Measurements from ENCODE around the gene PRKCB.
A peak's percentile ranks its signal among the peaks of the same experiment; 100 is the strongest.

The PRKCB gene

DNA sequence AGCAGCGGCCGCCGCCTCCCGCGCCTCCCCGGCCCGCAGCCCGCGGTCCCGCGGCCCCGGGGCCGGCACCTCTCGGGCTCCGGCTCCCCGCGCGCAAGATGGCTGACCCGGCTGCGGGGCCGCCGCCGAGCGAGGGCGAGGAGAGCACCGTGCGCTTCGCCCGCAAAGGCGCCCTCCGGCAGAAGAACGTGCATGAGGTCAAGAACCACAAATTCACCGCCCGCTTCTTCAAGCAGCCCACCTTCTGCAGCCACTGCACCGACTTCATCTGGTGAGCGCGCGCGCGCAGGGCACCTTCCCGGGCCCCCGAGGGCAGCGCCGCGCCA, 258 bp downstream of the PRKCB start:
- peaks cover 20% of the 10 kb centered on the region for H3K4me1 ChIP-seq (ENCODE audit: control insufficient read depth, insufficient read depth, low read length)
- no peaks in the 10 kb centered on the region for H3K36me3 ChIP-seq (ENCODE audit: control insufficient read depth, insufficient read depth, low read length)
- H3K9me3 ChIP-seq (ENCODE audit: control insufficient read depth, insufficient read depth, low read length), result no peaks in the 10 kb centered on the region
- peaks cover 51% of the 10 kb centered on the region for H3K27me3 ChIP-seq (ENCODE audit: control insufficient read depth, insufficient read depth, low read length)
- no peak overlapping the region for H3K9ac ChIP-seq (ENCODE audit: low read depth, low read length)
- H3K4me3 ChIP-seq (ENCODE audit: low read depth, low read length), result peak overlapping the region; percentile 70
- H3K27ac ChIP-seq (ENCODE audit: low read depth, low read length), result no peak overlapping the region

DNA sequence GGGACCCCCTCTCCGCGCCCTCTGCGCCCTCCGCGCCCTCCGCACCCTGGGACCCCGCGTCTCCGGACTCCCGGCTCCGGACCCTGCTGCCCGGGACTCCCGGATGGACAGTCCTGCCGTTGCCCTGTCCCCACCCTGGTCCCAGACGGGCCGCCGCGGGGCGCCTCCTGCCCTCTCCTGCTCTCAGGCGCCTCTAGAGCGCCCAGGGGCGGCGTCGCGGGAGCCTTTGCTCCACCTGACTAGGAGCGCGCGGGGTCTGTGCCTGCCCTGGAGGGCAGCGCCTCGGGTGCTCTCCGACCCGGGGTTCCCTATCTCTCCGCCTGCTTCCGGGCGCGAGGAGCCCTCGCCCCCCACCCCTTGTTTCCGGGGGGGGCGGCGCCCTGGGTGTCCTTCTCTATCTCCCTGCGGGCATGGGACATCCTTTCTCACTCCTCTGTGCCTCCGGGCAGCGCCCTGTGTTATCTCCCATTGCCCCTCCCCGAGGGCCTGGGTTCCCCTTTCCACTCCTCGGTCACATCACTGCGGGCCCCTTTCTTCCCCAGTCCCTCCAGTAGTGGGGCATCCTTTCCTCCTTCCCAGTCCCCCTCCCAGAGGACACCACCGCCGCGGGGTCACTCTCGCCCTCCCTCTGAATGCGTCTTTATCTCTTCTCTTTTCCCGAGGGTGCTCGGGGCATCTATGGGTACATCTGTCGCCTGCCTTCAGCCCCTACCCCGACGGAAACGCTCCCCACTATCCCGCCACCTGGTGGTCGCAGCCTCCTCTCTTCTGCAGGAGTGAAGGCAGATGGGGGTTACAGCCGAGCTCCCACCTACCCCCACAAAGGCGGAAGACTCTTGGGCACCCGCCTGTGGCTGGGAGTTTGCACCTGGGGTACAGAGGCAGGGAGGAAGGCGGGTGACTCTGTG, 875 bp downstream of the PRKCB start:
- H3K27ac ChIP-seq (ENCODE audit: low read depth, low read length), result no peak overlapping the region
- H3K9me3 ChIP-seq (ENCODE audit: control insufficient read depth, insufficient read depth, low read length), result no peaks in the 10 kb centered on the region
- H3K9ac ChIP-seq (ENCODE audit: low read depth, low read length), result no peak overlapping the region
- peaks cover 20% of the 10 kb centered on the region for H3K4me1 ChIP-seq (ENCODE audit: control insufficient read depth, insufficient read depth, low read length)
- H3K36me3 ChIP-seq (ENCODE audit: control insufficient read depth, insufficient read depth, low read length), result no peaks in the 10 kb centered on the region
- H3K27me3 ChIP-seq (ENCODE audit: control insufficient read depth, insufficient read depth, low read length), result peaks cover 51% of the 10 kb centered on the region
- H3K4me3 ChIP-seq (ENCODE audit: low read depth, low read length), result peak overlapping the region; percentile 70

DNA sequence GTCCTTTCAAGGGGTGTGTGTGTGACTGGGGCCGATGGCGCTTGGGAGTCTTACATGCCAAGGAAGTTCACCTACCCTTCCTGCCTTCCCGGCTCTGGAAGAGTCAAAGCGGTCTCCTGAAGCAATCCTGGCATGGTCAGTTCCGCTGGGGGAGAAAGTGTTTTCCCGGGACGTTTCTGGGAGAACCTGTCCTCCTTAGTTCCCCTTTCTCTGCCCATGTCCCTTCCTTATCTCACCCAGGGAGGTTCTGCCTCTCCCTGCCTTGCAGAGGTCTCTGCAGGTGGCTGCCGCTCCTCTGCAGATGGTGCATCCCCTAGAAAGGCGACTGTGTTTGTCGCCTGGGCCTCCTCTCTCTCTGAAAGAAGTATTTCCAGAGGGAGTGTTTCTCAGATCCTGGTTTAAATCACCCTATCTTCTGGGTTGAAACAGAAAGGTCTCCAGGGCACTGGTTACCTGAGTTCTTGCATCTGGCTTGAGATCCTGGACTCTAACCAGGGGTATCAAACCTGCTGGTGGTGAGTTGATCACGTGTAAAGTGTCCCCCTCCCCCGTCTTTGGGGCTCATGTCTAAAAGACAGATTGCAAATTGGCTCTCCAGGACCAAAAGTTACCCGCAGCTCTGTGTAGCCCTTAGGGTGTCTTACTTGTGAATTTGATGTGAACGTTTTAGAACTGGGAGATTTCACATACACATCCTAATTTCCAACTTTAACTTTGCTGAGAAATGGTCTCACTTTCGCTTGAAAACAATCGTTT, 1.9 kb downstream of the PRKCB start:
- no peak overlapping the region for H3K9ac ChIP-seq (ENCODE audit: low read depth, low read length)

DNA sequence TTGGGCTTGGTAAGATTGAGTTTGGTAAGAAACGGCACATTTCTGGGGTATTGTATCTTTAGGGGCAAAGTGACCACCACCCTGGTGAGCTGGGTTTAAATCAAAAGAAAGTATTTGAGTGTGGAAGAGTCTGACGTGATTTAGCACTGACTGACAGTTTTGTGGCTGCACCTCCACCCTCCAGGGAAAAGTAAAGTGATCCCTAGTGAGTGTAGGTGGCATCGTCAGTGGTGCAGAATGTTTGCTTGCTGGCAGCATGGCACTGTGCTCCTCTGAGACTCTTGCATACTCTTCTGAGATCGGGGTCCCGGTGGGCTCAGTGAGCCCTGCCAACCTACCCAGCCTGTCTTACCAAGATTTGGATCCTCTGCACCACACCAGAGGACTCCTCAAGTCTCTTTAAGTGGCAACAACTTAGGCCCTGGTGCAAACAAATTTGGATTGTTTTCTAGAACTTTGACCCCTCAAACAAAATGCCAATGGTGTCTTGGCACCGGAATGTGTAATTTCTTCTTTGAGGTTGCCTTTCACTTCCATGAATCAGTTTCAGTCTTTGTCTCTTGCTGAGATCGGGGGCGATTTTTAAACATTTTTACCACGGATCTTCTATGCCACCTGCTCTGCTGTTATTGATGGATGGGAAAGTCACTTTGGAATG, 2.8 kb downstream of the PRKCB start:
- Histone ChIP-seq H3K27ac (ENCODE audit: low read depth, low read length) (no peak overlapping the region), H3K9me3 (ENCODE audit: control insufficient read depth, insufficient read depth, low read length) (no peaks in the 10 kb centered on the region), H3K27me3 (ENCODE audit: control insufficient read depth, insufficient read depth, low read length) (peaks cover 51% of the 10 kb centered on the region), H3K9ac (ENCODE audit: low read depth, low read length) (no peak overlapping the region), H3K4me3 (ENCODE audit: low read depth, low read length) (no peak overlapping the region), H3K36me3 (ENCODE audit: control insufficient read depth, insufficient read depth, low read length) (no peaks in the 10 kb centered on the region), H3K4me1 (ENCODE audit: control insufficient read depth, insufficient read depth, low read length) (peaks cover 20% of the 10 kb centered on the region)

More for the DNA sequence above, 1.9 kb downstream of the PRKCB start:
- Histone ChIP-seq H3K27ac (ENCODE audit: low read depth, low read length) (no peak overlapping the region), H3K27me3 (ENCODE audit: control insufficient read depth, insufficient read depth, low read length) (peaks cover 51% of the 10 kb centered on the region), H3K9me3 (ENCODE audit: control insufficient read depth, insufficient read depth, low read length) (no peaks in the 10 kb centered on the region), H3K36me3 (ENCODE audit: control insufficient read depth, insufficient read depth, low read length) (no peaks in the 10 kb centered on the region), H3K4me3 (ENCODE audit: low read depth, low read length) (no peak overlapping the region), H3K4me1 (ENCODE audit: control insufficient read depth, insufficient read depth, low read length) (peaks cover 20% of the 10 kb centered on the region)

DNA sequence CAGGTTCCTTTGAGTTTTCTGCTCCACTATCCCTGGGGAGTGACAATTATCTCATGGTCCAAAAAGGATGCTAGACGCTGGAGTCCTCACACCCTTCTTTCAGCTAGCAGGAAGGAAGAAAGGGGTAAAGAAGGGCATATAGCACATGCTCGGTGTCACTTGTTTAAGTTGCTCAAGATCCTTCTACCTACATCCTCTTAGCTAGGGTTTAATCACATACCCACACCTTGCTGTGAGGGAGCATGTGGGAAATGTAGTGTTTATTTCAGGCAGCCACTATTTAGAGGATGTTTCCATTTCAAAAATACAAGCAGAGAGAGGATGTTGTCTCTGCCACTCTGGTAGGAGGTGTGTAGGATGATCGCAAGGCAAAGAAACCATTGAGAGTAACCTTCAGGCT, 4.5 kb downstream of the PRKCB start:
- no peaks in the 10 kb centered on the region for H3K9me3 ChIP-seq (ENCODE audit: control insufficient read depth, insufficient read depth, low read length)
- H3K36me3 ChIP-seq (ENCODE audit: control insufficient read depth, insufficient read depth, low read length), result no peaks in the 10 kb centered on the region
- H3K9ac ChIP-seq (ENCODE audit: low read depth, low read length), result no peak overlapping the region
- no peak overlapping the region for H3K4me3 ChIP-seq (ENCODE audit: low read depth, low read length)
- H3K27ac ChIP-seq (ENCODE audit: low read depth, low read length), result no peak overlapping the region
- peaks cover 34% of the 10 kb centered on the region for H3K27me3 ChIP-seq (ENCODE audit: control insufficient read depth, insufficient read depth, low read length)
- H3K4me1 ChIP-seq (ENCODE audit: control insufficient read depth, insufficient read depth, low read length), result peaks cover 20% of the 10 kb centered on the region

DNA sequence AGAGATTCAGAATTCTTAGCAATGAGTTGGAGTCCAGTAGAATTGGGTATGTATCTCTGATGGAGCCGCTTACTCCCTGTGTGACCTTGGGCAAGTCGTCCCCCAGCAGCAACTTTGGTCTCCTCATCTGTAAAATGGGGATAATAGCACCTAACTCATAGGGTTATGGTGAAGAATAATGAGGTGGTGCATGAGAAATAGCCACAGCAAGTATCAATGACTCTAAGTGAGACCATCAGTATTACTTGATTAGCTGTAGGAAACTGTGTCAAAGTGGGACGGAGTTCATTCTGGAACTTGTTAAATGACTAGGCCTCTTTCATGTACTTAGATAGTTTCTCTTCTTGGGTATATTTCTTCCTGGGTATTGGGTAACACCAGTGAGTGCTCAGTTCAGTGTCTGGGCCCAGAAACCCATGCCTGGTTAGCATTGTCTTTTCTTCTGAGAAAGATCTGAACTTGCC, 6.4 kb downstream of the PRKCB start:
- Histone ChIP-seq H3K9ac (ENCODE audit: low read depth, low read length) (no peak overlapping the region), H3K9me3 (ENCODE audit: control insufficient read depth, insufficient read depth, low read length) (no peaks in the 10 kb centered on the region), H3K36me3 (ENCODE audit: control insufficient read depth, insufficient read depth, low read length) (no peaks in the 10 kb centered on the region), H3K27me3 (ENCODE audit: control insufficient read depth, insufficient read depth, low read length) (peaks cover 22% of the 10 kb centered on the region), H3K4me1 (ENCODE audit: control insufficient read depth, insufficient read depth, low read length) (peaks cover 15% of the 10 kb centered on the region), H3K4me3 (ENCODE audit: low read depth, low read length) (no peak overlapping the region), H3K27ac (ENCODE audit: low read depth, low read length) (no peak overlapping the region)

DNA sequence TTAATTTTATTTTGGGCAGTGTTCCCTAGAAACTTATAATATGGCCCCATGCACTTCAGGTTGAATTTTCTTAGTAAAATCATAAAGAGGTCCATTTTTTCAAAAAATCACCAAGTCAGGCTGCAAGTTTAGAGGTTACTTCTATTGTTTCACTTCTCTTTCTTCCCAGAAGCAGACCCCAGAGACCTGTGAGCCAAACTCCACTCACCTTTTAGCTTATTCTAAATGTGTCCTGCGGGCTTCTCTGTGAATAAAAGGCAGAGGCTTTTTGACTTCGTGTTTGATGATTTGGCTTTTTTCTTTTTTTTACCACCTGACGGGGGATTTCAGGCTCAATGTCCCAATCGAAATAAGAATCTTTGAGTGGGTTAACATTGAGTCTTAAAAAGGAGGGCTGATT, 7.4 kb downstream of the PRKCB start:
- Histone ChIP-seq H3K27me3 (ENCODE audit: control insufficient read depth, insufficient read depth, low read length) (peaks cover 12% of the 10 kb centered on the region), H3K4me3 (ENCODE audit: low read depth, low read length) (no peak overlapping the region), H3K27ac (ENCODE audit: low read depth, low read length) (no peak overlapping the region), H3K9me3 (ENCODE audit: control insufficient read depth, insufficient read depth, low read length) (no peaks in the 10 kb centered on the region), H3K36me3 (ENCODE audit: control insufficient read depth, insufficient read depth, low read length) (no peaks in the 10 kb centered on the region), H3K4me1 (ENCODE audit: control insufficient read depth, insufficient read depth, low read length) (peaks cover 6% of the 10 kb centered on the region; the same call in 1 of the 2 replicates), H3K9ac (ENCODE audit: low read depth, low read length) (no peak overlapping the region)

DNA sequence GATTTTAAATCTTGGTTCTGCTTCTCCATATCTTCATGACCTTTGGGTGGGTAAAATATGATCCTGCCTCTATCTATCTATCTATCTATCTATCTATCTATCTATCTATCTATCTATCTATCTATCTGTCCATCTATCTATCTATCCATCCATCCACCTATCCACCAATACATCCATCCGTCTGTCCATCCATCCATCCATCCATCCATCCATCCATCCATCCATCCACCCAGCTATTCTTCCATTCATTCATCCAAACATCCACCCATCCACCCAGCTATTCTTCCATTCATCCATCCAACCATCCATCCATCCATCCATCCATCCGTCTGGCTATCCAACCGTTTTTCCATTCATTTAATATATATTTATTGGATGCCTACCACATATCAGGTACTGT, 11.5 kb downstream of the PRKCB start:
- H3K9me3 ChIP-seq (ENCODE audit: control insufficient read depth, insufficient read depth, low read length), result no peaks in the 10 kb centered on the region
- no peaks in the 10 kb centered on the region for H3K4me1 ChIP-seq (ENCODE audit: control insufficient read depth, insufficient read depth, low read length)
- H3K9ac ChIP-seq (ENCODE audit: low read depth, low read length), result no peak overlapping the region

DNA sequence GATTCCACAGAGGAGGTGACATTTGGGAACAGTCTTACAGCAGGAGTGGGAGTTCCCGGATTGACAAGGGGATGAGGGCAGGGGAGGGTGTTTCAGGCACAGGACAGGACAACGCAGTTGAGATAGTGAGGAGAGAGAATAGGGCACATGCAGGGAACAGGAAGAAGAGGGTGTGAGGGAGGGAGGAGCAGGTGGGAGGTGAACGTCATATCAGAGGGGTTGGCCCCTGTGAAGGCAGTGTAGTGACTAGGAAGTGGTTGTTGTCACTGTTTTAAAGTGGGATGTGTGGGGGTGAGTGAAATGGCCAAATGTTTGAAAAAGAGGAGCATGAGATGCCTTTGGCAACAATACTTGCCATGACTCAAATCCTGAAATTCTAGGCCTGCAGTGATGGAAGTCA, 12.2 kb downstream of the PRKCB start:
- H3K9me3 ChIP-seq (ENCODE audit: control insufficient read depth, insufficient read depth, low read length), result no peaks in the 10 kb centered on the region
- no peaks in the 10 kb centered on the region for H3K27me3 ChIP-seq (ENCODE audit: control insufficient read depth, insufficient read depth, low read length)
- H3K36me3 ChIP-seq (ENCODE audit: control insufficient read depth, insufficient read depth, low read length), result no peaks in the 10 kb centered on the region
- H3K9ac ChIP-seq (ENCODE audit: low read depth, low read length), result no peak overlapping the region
- no peaks in the 10 kb centered on the region for H3K4me1 ChIP-seq (ENCODE audit: control insufficient read depth, insufficient read depth, low read length)
- no peak overlapping the region for H3K27ac ChIP-seq (ENCODE audit: low read depth, low read length)
- no peak overlapping the region for H3K4me3 ChIP-seq (ENCODE audit: low read depth, low read length)

More for the DNA sequence above, 11.5 kb downstream of the PRKCB start:
- Histone ChIP-seq H3K36me3 (ENCODE audit: control insufficient read depth, insufficient read depth, low read length) (no peaks in the 10 kb centered on the region), H3K27me3 (ENCODE audit: control insufficient read depth, insufficient read depth, low read length) (no peaks in the 10 kb centered on the region), H3K4me3 (ENCODE audit: low read depth, low read length) (no peak overlapping the region), H3K27ac (ENCODE audit: low read depth, low read length) (no peak overlapping the region)

DNA sequence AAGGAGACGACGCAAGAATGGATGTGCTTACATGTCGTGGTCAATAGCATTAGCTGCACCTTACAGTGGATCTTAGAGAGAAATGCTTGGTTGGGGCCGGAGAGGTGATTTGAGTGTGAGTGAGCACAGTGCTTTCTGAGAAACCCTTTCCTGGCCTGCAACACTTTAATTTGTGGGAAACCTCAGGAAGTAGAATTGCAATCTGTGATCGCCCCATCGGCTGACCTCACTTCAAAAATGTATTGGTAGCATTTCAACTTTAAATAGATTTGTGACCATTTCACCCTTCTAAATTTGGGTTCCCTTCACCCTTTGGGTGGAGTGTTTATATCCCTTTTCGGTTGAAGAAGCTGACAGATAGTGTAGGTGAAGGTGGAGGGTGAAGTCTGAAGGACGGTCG, 13.2 kb downstream of the PRKCB start:
- Histone ChIP-seq H3K9me3 (ENCODE audit: control insufficient read depth, insufficient read depth, low read length) (no peaks in the 10 kb centered on the region), H3K4me3 (ENCODE audit: low read depth, low read length) (no peak overlapping the region), H3K27ac (ENCODE audit: low read depth, low read length) (no peak overlapping the region), H3K36me3 (ENCODE audit: control insufficient read depth, insufficient read depth, low read length) (no peaks in the 10 kb centered on the region), H3K4me1 (ENCODE audit: control insufficient read depth, insufficient read depth, low read length) (no peaks in the 10 kb centered on the region), H3K9ac (ENCODE audit: low read depth, low read length) (no peak overlapping the region), H3K27me3 (ENCODE audit: control insufficient read depth, insufficient read depth, low read length) (no peaks in the 10 kb centered on the region)

Data from HUES48 (cell line).